ENCODE results near the gene LRRC3.
"Not testable (repeated sequence)": the region's sequence is repeated elsewhere in the genome, so short reads cannot be mapped to it uniquely, and the experiment has no call there.

Gene LRRC3

DNA sequence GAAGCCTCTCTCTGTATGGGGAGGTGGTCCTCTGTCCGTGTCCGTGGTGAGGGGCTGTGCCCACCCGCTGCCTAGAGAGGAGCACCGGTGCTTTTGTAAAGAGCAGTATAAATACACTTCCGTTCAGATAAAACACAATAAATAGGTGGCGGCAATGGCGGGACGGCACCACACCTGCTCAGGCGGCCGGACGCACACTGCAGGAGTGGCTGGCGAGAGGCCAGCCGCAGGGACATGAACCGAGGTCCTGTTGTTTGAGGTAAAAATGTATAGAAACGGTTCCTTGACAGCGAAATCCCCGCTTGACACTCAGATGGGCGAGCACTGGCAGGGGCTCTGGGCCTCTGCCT is 43.9 kb downstream of the LRRC3 start:
- Histone ChIP-seq H3K27ac (ENCODE audit: poor library complexity, severe bottlenecking) (no peak overlapping the region), H3K4me3 (ENCODE audit: severe bottlenecking) (no peak overlapping the region), H3K27me3 (ENCODE audit: insufficient read depth, poor library complexity, severe bottlenecking) (peaks cover 9% of the 10 kb centered on the region), H3K4me1 (ENCODE audit: insufficient read depth, poor library complexity, severe bottlenecking) (no peaks in the 10 kb centered on the region), H3K9me3 (ENCODE audit: severe bottlenecking) (no peaks in the 10 kb centered on the region), H3K36me3 (ENCODE audit: low read depth) (no peaks in the 10 kb centered on the region)
- TF ChIP-seq, protein P1, sequence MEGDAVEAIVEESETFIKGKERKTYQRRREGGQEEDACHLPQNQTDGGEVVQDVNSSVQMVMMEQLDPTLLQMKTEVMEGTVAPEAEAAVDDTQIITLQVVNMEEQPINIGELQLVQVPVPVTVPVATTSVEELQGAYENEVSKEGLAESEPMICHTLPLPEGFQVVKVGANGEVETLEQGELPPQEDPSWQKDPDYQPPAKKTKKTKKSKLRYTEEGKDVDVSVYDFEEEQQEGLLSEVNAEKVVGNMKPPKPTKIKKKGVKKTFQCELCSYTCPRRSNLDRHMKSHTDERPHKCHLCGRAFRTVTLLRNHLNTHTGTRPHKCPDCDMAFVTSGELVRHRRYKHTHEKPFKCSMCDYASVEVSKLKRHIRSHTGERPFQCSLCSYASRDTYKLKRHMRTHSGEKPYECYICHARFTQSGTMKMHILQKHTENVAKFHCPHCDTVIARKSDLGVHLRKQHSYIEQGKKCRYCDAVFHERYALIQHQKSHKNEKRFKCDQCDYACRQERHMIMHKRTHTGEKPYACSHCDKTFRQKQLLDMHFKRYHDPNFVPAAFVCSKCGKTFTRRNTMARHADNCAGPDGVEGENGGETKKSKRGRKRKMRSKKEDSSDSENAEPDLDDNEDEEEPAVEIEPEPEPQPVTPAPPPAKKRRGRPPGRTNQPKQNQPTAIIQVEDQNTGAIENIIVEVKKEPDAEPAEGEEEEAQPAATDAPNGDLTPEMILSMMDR (IDR thresholded peaks at IDR 0.05; ENCODE audit: poor library complexity, severe bottlenecking) = no peak
- ATAC-seq (ENCODE audit: low read depth) (no peak), DNase-seq (ENCODE audit: low spot score) (peak; percentile 16)

- TF ChIP-seq, protein P1 (IDR thresholded peaks at IDR 0.05; ENCODE audit: poor library complexity, severe bottlenecking) = no peak
- H3K4me1 ChIP-seq (ENCODE audit: insufficient read depth, poor library complexity, severe bottlenecking) = no peaks in the 10 kb centered on the region
- H3K9me3 ChIP-seq (ENCODE audit: severe bottlenecking) = no peaks in the 10 kb centered on the region
- no peak overlapping the region for H3K4me3 ChIP-seq (ENCODE audit: severe bottlenecking)
- no peaks in the 10 kb centered on the region for H3K36me3 ChIP-seq (ENCODE audit: low read depth)
- no peak overlapping the region for H3K27ac ChIP-seq (ENCODE audit: poor library complexity, severe bottlenecking)
- DNase-seq (ENCODE audit: low spot score) (no peak), ATAC-seq (ENCODE audit: low read depth) (no peak)
- peaks cover 9% of the 10 kb centered on the region for H3K27me3 ChIP-seq (ENCODE audit: insufficient read depth, poor library complexity, severe bottlenecking)
Observed at GRCh38 chr21:44499631-44500030, 44.3 kb downstream of the LRRC3 start.

- Histone ChIP-seq H3K27ac (ENCODE audit: poor library complexity, severe bottlenecking) (no peak overlapping the region), H3K4me3 (ENCODE audit: severe bottlenecking) (no peak overlapping the region), H3K36me3 (ENCODE audit: low read depth) (no peaks in the 10 kb centered on the region), H3K4me1 (ENCODE audit: insufficient read depth, poor library complexity, severe bottlenecking) (no peaks in the 10 kb centered on the region), H3K9me3 (ENCODE audit: severe bottlenecking) (no peaks in the 10 kb centered on the region), H3K27me3 (ENCODE audit: insufficient read depth, poor library complexity, severe bottlenecking) (peaks cover 9% of the 10 kb centered on the region)
- ATAC-seq (ENCODE audit: low read depth) (no peak), DNase-seq (ENCODE audit: low spot score) (no peak)
- TF ChIP-seq, protein P1 (IDR thresholded peaks at IDR 0.05; ENCODE audit: poor library complexity, severe bottlenecking) = no peak
Observed at GRCh38 chr21:44500111-44500510, 44.8 kb downstream of the LRRC3 start.

DNA sequence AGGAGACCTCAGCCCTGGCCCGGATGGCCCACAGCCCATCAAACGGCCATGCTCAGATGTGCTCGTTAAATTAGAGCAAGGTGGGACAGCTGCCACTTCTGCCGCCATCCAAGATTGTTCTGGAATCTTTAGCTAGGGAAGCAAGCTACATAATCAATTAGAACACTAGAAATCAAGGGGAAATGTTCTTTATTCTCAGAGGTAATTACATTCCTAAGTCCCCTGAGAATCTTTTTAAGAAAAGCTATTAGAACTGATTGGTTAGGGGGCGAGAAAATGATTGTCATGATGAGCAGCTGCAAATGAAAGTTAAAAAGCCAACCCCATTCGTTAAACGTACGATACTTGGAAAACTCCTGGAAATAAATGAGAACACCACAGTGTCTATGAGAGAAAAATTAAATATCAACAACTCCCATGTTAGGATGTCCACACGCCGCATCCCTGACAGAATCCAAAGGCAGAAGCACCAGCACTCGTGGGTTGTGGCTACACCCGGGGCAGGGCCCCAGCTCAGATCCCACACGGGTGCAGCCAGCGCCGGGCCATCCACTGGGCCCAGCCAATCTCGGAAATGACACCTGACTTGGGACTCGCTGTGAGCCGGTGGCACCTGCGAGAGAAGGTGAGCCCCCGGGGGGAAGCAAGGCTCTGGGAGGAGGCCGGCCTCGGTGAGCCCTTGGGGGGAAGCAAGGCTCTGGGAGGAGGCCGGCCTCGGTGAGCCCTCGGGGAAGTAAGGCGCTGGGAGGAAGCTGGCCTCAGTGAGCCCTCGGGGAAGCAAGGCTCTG is 47.1 kb downstream of the LRRC3 start:
- TF ChIP-seq, protein P1 (IDR thresholded peaks at IDR 0.05; ENCODE audit: poor library complexity, severe bottlenecking) = no peak
- no peak overlapping the region for H3K27ac ChIP-seq (ENCODE audit: poor library complexity, severe bottlenecking)
- H3K36me3 ChIP-seq (ENCODE audit: low read depth) = no peaks in the 10 kb centered on the region
- ATAC-seq (ENCODE audit: low read depth) = no peak
- no peak overlapping the region for H3K4me3 ChIP-seq (ENCODE audit: severe bottlenecking)
- no peaks in the 10 kb centered on the region for H3K9me3 ChIP-seq (ENCODE audit: severe bottlenecking)
- H3K27me3 ChIP-seq (ENCODE audit: insufficient read depth, poor library complexity, severe bottlenecking) = peaks cover 4% of the 10 kb centered on the region
- no peak for DNase-seq (ENCODE audit: low spot score)
- no peaks in the 10 kb centered on the region for H3K4me1 ChIP-seq (ENCODE audit: insufficient read depth, poor library complexity, severe bottlenecking)

GRCh38 chr21:44503006-44503889 is 47.9 kb downstream of the LRRC3 start:
- not testable (repeated sequence) for H3K27ac ChIP-seq (ENCODE audit: poor library complexity, severe bottlenecking); DNase-seq (ENCODE audit: low spot score); ATAC-seq (ENCODE audit: low read depth); H3K36me3 ChIP-seq (ENCODE audit: low read depth); H3K9me3 ChIP-seq (ENCODE audit: severe bottlenecking); H3K4me3 ChIP-seq (ENCODE audit: severe bottlenecking); H3K27me3 ChIP-seq (ENCODE audit: insufficient read depth, poor library complexity, severe bottlenecking); H3K4me1 ChIP-seq (ENCODE audit: insufficient read depth, poor library complexity, severe bottlenecking)
